ENCODE measurements around the gene GALNT2. TPM values are rescaled to one million over a fixed set of nuclear protein-coding genes. Genes with fewer than 3 reads are reported as not detected.

GALNT2 gene
- total and polyA plus RNA-seq, 10 of the 15 experiments (the other 5 are each of a cell fraction or from before 2014, with no cell fraction given), result 0.52 to 27.7 (median 16.3) TPM

DNA sequence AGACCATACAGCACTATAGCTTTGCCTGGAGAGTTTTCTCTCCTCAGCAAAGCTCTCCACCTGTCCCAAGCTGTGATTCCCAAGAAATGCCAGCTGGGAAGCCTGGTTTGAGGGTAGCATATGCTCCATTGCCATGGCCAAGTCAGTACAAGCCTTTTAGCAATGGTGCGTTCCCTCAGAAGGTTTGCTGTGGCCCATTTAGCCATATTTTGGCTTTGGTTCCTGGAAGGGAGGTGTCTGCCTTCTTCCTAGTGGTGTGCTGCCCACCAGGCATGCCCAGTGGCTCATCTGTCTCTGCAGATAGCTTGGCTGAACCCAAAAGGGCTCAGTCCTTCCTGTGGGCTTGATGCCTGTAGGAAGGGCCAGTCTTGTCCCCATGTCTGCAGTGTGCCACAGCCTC lies 32.4 kb downstream of the GALNT2 start:
- Histone ChIP-seq H3K27ac (ENCODE audit: control insufficient read depth, insufficient read depth) (no peak overlapping the region), H3K4me2 (ENCODE audit: control insufficient read depth, insufficient read depth) (no peak overlapping the region), H4K20me1 (ENCODE audit: control insufficient read depth, insufficient read depth) (no peaks in the 10 kb centered on the region), H3K9ac (ENCODE audit: control insufficient read depth, insufficient read depth, low read length) (no peak overlapping the region), H3K27me3 (replicated peaks in 1 of 2; ENCODE audit: control insufficient read depth in 2 of 2, insufficient read depth in 2 of 2, low read length in 1 of 2) (no peaks in the 10 kb centered on the region), H3K4me1 (ENCODE audit: control insufficient read depth, insufficient read depth, low read length) (peaks cover 14% of the 10 kb centered on the region), H3K4me3 (no peak overlapping the region), H3K9me3 (replicated peaks; ENCODE audit: control insufficient read depth, insufficient read depth, low read length) (no peaks in the 10 kb centered on the region), H3K36me3 (ENCODE audit: control insufficient read depth in 2 of 2, insufficient read depth in 2 of 2, low read length in 1 of 2) (peaks cover 2 to 3% of the 10 kb centered on the region in 2 experiments; a peak in 2 of 4 replicates), H3K79me2 (ENCODE audit: control insufficient read depth, insufficient read depth, low read length) (peaks cover 6% of the 10 kb centered on the region), H2AFZ (ENCODE audit: control insufficient read depth, low read depth, low read length) (no peak overlapping the region)
- intact Hi-C loops (cut with micrococcal nuclease; ENCODE audit: unreplicated experiment) (no loop called here), in situ Hi-C loops (cut with MboI) (no loop called here)
- ChIA-PET CTCF (interaction anchor here (1.1 kb wide), 2 partner anchors 11 to 14 kb away, joined by 3 to 4 read pairs; no protein-coding TSS in a partner anchor), RAD21 (ENCODE audit: unreplicated experiment) (interaction anchor here (1.0 kb wide), 1 partner anchor 440 kb away, joined by 3 read pairs; no protein-coding TSS in a partner anchor), POLR2A (interaction anchor here (0.6 to 1.5 kb wide), 2 partner anchors 14 to 24 kb away, joined by 3 to 4 read pairs; no protein-coding TSS in a partner anchor), SMC1A (ENCODE audit: uncharacterized antibody, unreplicated experiment) (interaction anchor here (1.0 kb wide), 1 partner anchor 10 kb away, joined by 7 read pairs; no protein-coding TSS in a partner anchor)
- no TSS peak for BruUV-seq (replicated peaks)
- FAIRE-seq (no peak), ATAC-seq (no peak), DNase-seq (ENCODE audit: low read depth, low spot score) (no peak)
- WGBS (ENCODE audit: insufficient coverage, insufficient replicate concordance, low lambda C conversion rate, missing lambda C conversion rate), result 95% methylated on average over 1 of the region's 1 CpG
- TF ChIP-seq ZNF622 (IDR thresholded peaks at IDR 0.05), result no peak
- TF ChIP-seq YY1 (IDR thresholded peaks at IDR 0.05; ENCODE audit: low read depth, low read length), result no peak
- no peak for TF ChIP-seq NR2F1 (conservative IDR thresholded peaks at IDR 0.05)
- TF ChIP-seq BMI1 (IDR thresholded peaks at IDR 0.05; ENCODE audit: borderline replicate concordance), result no peak

DNA sequence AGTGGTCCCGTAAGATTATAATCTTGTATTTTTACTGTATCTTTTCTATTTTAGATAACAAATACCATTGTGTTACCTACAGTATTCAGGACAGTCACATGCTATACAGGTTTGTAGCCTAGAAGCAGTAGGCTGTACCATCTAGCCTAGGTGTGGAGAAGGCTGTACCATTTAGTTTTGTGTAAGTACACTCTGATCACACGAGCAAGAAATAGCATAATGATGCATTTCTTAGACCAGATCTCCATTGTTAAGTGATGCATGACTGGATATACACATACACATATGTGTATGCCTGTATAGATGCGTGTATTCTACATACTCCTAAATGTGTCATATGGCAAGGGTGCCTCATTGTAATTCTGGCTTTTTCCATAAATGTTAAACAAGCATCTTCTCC lies 33.9 kb downstream of the GALNT2 start:
- Histone ChIP-seq H3K27ac (ENCODE audit: control insufficient read depth, insufficient read depth) (no peak overlapping the region), H3K9me3 (replicated peaks; ENCODE audit: control insufficient read depth, insufficient read depth, low read length) (no peaks in the 10 kb centered on the region), H3K27me3 (replicated peaks in 1 of 2; ENCODE audit: control insufficient read depth in 2 of 2, insufficient read depth in 2 of 2, low read length in 1 of 2) (no peaks in the 10 kb centered on the region), H3K4me3 (no peak overlapping the region), H3K4me1 (ENCODE audit: control insufficient read depth, insufficient read depth, low read length) (peaks cover 29% of the 10 kb centered on the region), H4K20me1 (ENCODE audit: control insufficient read depth, insufficient read depth) (no peaks in the 10 kb centered on the region), H2AFZ (ENCODE audit: control insufficient read depth, low read depth, low read length) (no peak overlapping the region), H3K4me2 (ENCODE audit: control insufficient read depth, insufficient read depth) (no peak overlapping the region), H3K36me3 (ENCODE audit: control insufficient read depth in 2 of 2, insufficient read depth in 2 of 2, low read length in 1 of 2) (peaks cover 0 to 3% of the 10 kb centered on the region in 2 experiments; a peak in 1 of 4 replicates), H3K9ac (ENCODE audit: control insufficient read depth, insufficient read depth, low read length) (no peak overlapping the region), H3K79me2 (ENCODE audit: control insufficient read depth, insufficient read depth, low read length) (peaks cover 16% of the 10 kb centered on the region)
- TF ChIP-seq, protein P1, sequence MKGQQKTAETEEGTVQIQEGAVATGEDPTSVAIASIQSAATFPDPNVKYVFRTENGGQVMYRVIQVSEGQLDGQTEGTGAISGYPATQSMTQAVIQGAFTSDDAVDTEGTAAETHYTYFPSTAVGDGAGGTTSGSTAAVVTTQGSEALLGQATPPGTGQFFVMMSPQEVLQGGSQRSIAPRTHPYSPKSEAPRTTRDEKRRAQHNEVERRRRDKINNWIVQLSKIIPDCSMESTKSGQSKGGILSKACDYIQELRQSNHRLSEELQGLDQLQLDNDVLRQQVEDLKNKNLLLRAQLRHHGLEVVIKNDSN (IDR thresholded peaks at IDR 0.05; ENCODE audit: borderline replicate concordance, extremely low read length, insufficient read depth, low read depth, low read length), result no peak
- TF ChIP-seq MYB (IDR thresholded peaks at IDR 0.05; ENCODE audit: borderline replicate concordance, low read depth, low read length) (no peak), SIX5 (IDR thresholded peaks at IDR 0.05; ENCODE audit: low read depth, low read length, severe bottlenecking) (no peak), SUPT20H (IDR thresholded peaks at IDR 0.05; ENCODE audit: borderline replicate concordance, control insufficient read depth, low read depth, low read length) (no peak), SPI1 (IDR thresholded peaks at IDR 0.05; ENCODE audit: borderline replicate concordance, insufficient read depth, low read depth, low read length) (no peak)
- TF ChIP-seq, protein P2, sequence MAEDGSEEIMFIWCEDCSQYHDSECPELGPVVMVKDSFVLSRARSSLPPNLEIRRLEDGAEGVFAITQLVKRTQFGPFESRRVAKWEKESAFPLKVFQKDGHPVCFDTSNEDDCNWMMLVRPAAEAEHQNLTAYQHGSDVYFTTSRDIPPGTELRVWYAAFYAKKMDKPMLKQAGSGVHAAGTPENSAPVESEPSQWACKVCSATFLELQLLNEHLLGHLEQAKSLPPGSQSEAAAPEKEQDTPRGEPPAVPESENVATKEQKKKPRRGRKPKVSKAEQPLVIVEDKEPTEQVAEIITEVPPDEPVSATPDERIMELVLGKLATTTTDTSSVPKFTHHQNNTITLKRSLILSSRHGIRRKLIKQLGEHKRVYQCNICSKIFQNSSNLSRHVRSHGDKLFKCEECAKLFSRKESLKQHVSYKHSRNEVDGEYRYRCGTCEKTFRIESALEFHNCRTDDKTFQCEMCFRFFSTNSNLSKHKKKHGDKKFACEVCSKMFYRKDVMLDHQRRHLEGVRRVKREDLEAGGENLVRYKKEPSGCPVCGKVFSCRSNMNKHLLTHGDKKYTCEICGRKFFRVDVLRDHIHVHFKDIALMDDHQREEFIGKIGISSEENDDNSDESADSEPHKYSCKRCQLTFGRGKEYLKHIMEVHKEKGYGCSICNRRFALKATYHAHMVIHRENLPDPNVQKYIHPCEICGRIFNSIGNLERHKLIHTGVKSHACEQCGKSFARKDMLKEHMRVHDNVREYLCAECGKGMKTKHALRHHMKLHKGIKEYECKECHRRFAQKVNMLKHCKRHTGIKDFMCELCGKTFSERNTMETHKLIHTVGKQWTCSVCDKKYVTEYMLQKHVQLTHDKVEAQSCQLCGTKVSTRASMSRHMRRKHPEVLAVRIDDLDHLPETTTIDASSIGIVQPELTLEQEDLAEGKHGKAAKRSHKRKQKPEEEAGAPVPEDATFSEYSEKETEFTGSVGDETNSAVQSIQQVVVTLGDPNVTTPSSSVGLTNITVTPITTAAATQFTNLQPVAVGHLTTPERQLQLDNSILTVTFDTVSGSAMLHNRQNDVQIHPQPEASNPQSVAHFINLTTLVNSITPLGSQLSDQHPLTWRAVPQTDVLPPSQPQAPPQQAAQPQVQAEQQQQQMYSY (CRISPR knock-in tag; IDR thresholded peaks at IDR 0.05), result no peak
- DNase-seq (ENCODE audit: low read depth, low spot score), result no peak
- intact Hi-C loops (cut with micrococcal nuclease; ENCODE audit: unreplicated experiment), result no loop called here
- ChIA-PET SMC1A (ENCODE audit: uncharacterized antibody, unreplicated experiment) (no interaction called here), POLR2A (no interaction called here), RAD21 (ENCODE audit: unreplicated experiment) (no interaction called here), CTCF (no interaction called here)
- 99% methylated on average over 3 of the region's 3 CpGs for WGBS (ENCODE audit: insufficient coverage, insufficient replicate concordance, low lambda C conversion rate, missing lambda C conversion rate)
- ATAC-seq, result no peak
- no peak for FAIRE-seq
- in situ Hi-C loops (cut with MboI), result no loop called here
- no TSS peak for BruUV-seq (replicated peaks)
